H9 (cell line): Measurements from ENCODE around the gene THSD4. TPM values are rescaled to one million over a fixed set of nuclear protein-coding genes. Genes with fewer than 3 reads are reported as not detected.

ENCODE experiments used
- DNase-seq: peaks from one replicate; pipeline ENCODE4 v3.0.0-alpha.2; 2017
- H2AFZ ChIP-seq: one replicate; pipeline ENCODE4 v1.6.1; 2013; ENCODE audit warnings: mild to moderate bottlenecking, low read length, control low read depth, moderate library complexity
- H2AK5ac ChIP-seq: 2 replicates; pipeline ENCODE4 v1.6.1; 2013; ENCODE audit warnings: low read length, control low read depth, mixed read lengths; ENCODE audit not compliant: insufficient read length
- H2BK120ac ChIP-seq: one replicate; pipeline ENCODE4 v1.6.1; 2013; ENCODE audit warnings: low read depth, mild to moderate bottlenecking, low read length, control low read depth, inconsistent platforms; ENCODE audit not compliant: poor library complexity, severe bottlenecking
- H2BK12ac ChIP-seq: 2 replicates; pipeline ENCODE4 v1.6.1; 2013; ENCODE audit warnings: low read length, control low read depth, mixed read lengths, low read depth; ENCODE audit not compliant: insufficient read length
- H2BK15ac ChIP-seq: 2 replicates; pipeline ENCODE4 v1.6.1; 2013; ENCODE audit warnings: low read depth, low read length, control low read depth
- H2BK20ac ChIP-seq: one replicate; pipeline ENCODE4 v1.6.1; 2013; ENCODE audit warnings: low read depth, mild to moderate bottlenecking, low read length, control low read depth, inconsistent platforms; ENCODE audit not compliant: poor library complexity, severe bottlenecking
- H2BK5ac ChIP-seq: 2 replicates; pipeline ENCODE4 v1.6.1; 2013; ENCODE audit warnings: low read length, control low read depth, mixed read lengths; ENCODE audit not compliant: insufficient read length
- H3K14ac ChIP-seq: 2 replicates; pipeline ENCODE4 v1.6.1; 2013; ENCODE audit warnings: low read length, control low read depth; ENCODE audit not compliant: insufficient read depth
- H3K18ac ChIP-seq: 2 replicates; pipeline ENCODE4 v1.6.1; 2013; ENCODE audit warnings: low read depth, mild to moderate bottlenecking, mixed read lengths, low read length, control low read depth; ENCODE audit not compliant: insufficient read length
- H3K23ac ChIP-seq: 2 replicates; pipeline ENCODE4 v1.6.1; 2013; ENCODE audit warnings: low read length, control low read depth, mixed read lengths, low read depth; ENCODE audit not compliant: insufficient read length
- H3K23me2 ChIP-seq: 2 replicates; pipeline ENCODE4 v1.6.1; 2013; ENCODE audit warnings: low read depth, mild to moderate bottlenecking, mixed read lengths, low read length, control low read depth; ENCODE audit not compliant: insufficient read length, poor library complexity, severe bottlenecking
- H3K27ac ChIP-seq: 2 replicates; pipeline ENCODE4 v1.5.1; 2013; ENCODE audit warnings: low read length, control low read depth, mixed read lengths, low read depth; ENCODE audit not compliant: insufficient read length
- H3K27me3 ChIP-seq: 2 replicates; pipeline ENCODE4 v1.6.1; 2013; ENCODE audit warnings: low read length, control low read depth, inconsistent platforms; ENCODE audit not compliant: insufficient read depth
- H3K4ac ChIP-seq: 2 replicates; pipeline ENCODE4 v1.6.1; 2013; ENCODE audit warnings: low read depth, mild to moderate bottlenecking, control low read depth, inconsistent platforms, low read length, moderate library complexity
- H3K4me1 ChIP-seq: 2 replicates; pipeline ENCODE4 v1.6.1; 2013; ENCODE audit warnings: low read length, control low read depth, inconsistent platforms; ENCODE audit not compliant: insufficient read depth
- H3K4me2 ChIP-seq: 2 replicates; pipeline ENCODE4 v1.6.1; 2013; ENCODE audit warnings: low read length, control low read depth, mixed read lengths; ENCODE audit not compliant: insufficient read length, insufficient read depth
- H3K56ac ChIP-seq: 2 replicates; pipeline ENCODE4 v1.6.1; 2013; ENCODE audit warnings: low read depth, mild to moderate bottlenecking, mixed read lengths, low read length, control low read depth; ENCODE audit not compliant: insufficient read length
- H3K79me1 ChIP-seq: 2 replicates; pipeline ENCODE4 v1.6.1; 2013; ENCODE audit warnings: low read depth, mild to moderate bottlenecking, moderate library complexity, low read length, control low read depth, inconsistent platforms; ENCODE audit not compliant: insufficient read depth, poor library complexity, severe bottlenecking
- H3K79me2 ChIP-seq: 2 replicates; pipeline ENCODE4 v1.6.1; 2013; ENCODE audit warnings: low read length, control low read depth, inconsistent platforms; ENCODE audit not compliant: insufficient read depth
- H3K9ac ChIP-seq: 2 replicates; pipeline ENCODE4 v1.6.1; 2013; ENCODE audit warnings: low read length, control low read depth, mixed read lengths; ENCODE audit not compliant: insufficient read length; ENCODE audit errors: extremely low read depth
- H3K9me3 ChIP-seq: one replicate; pipeline ENCODE4 v1.6.1; 2013; ENCODE audit warnings: low read depth, low read length, inconsistent platforms; ENCODE audit not compliant: control insufficient read depth
- H3T11ph ChIP-seq: one replicate; pipeline ENCODE4 v1.6.1; 2013; ENCODE audit warnings: mild to moderate bottlenecking, low read length, control low read depth, inconsistent platforms
- H4K20me1 ChIP-seq: one replicate; pipeline ENCODE4 v1.6.1; 2013; ENCODE audit not compliant: control insufficient read depth, insufficient read length, insufficient read depth
- H4K5ac ChIP-seq: 2 replicates; pipeline ENCODE4 v1.6.1; 2013; ENCODE audit warnings: low read depth, mild to moderate bottlenecking, mixed read lengths, low read length, control low read depth; ENCODE audit not compliant: insufficient read length
- H4K8ac ChIP-seq: replicated peaks from 2 replicates; pipeline ENCODE4 v1.6.1; 2013; ENCODE audit warnings: low read length, control low read depth, mixed read lengths, low read depth; ENCODE audit not compliant: insufficient read length
- H4K91ac ChIP-seq: 2 replicates; pipeline ENCODE4 v1.6.1; 2013; ENCODE audit warnings: low read depth, mild to moderate bottlenecking, moderate library complexity, mixed read lengths, low read length, control low read depth; ENCODE audit not compliant: insufficient read length
- H3K27ac Mint-ChIP-seq, 3 experiments: 2 replicates in 2 of 3; 3 replicates in 1 of 3; pipeline ENCODE4 v1.8.0; 2020 to 2021; ENCODE audit warnings: mixed read lengths in 3 of 3, mild to moderate bottlenecking in 1 of 3, moderate library complexity in 1 of 3
- H3K27me3 Mint-ChIP-seq: 2 replicates; pipeline ENCODE4 v1.8.0; 2021; ENCODE audit warnings: low read depth, mild to moderate bottlenecking, moderate library complexity, mixed read lengths
- H3K36me3 Mint-ChIP-seq, 3 experiments: 2 replicates in 2 of 3; 3 replicates in 1 of 3; pipeline ENCODE4 v1.8.0; 2020 to 2021; ENCODE audit warnings: low read depth in 3 of 3, mixed read lengths in 3 of 3; ENCODE audit not compliant: insufficient read depth in 1 of 3
- H3K4me1 Mint-ChIP-seq, 2 experiments: 2 replicates each; pipeline ENCODE4 v1.8.0; 2020; ENCODE audit warnings: mixed read lengths in 2 of 2
- H3K4me3 Mint-ChIP-seq, 2 experiments: 2 replicates in 1 of 2; 3 replicates in 1 of 2; pipeline ENCODE4 v1.8.0; 2020 to 2021; ENCODE audit warnings: mild to moderate bottlenecking in 2 of 2, mixed read lengths in 2 of 2, moderate library complexity in 1 of 2
- H3K9me3 Mint-ChIP-seq, 2 experiments: 2 replicates in 1 of 2; 3 replicates in 1 of 2; pipeline ENCODE4 v1.8.0; 2020; ENCODE audit warnings: mild to moderate bottlenecking in 2 of 2, mixed read lengths in 2 of 2, moderate library complexity in 1 of 2
- CTCF ChIP-seq: fragments of 200-600 bp; sonication (generic); conservative IDR thresholded peaks from 3 replicates; pipeline ENCODE4 v1.8.0; 2021; ENCODE audit warnings: antibody characterized with exemption, mild to moderate bottlenecking
- WGBS: extraction: QIAGEN DNeasy Blood & Tissue Kit; methylation state at CpG from one replicate; pipeline ENCODE4 v1.1.7; 2013; ENCODE audit warnings: missing lambda C conversion rate, low lambda C conversion rate, mixed read lengths; ENCODE audit not compliant: insufficient read length; ENCODE audit errors: extremely low coverage; 5-methylcytosine and 5-hydroxymethylcytosine counted together
- total RNA-seq: library from RNA; stranded (reverse); gene quantifications from 2 replicates; pipeline ENCODE4 v1.2.1, GENCODE V29; 2021

The THSD4 gene
- total RNA-seq, 1 experiment from 2014 or later = 5.5 TPM

GRCh38 chr15:71807691-71808091, 692.4 kb downstream of the THSD4 start:
- H3K4me2 ChIP-seq = peak overlapping the region; percentile 59
- H3K27me3 ChIP-seq = no peaks in the 10 kb centered on the region
- no peaks in the 10 kb centered on the region for H3K9me3 Mint-ChIP-seq
- no peak overlapping the region for H2BK12ac ChIP-seq
- no peaks in the 10 kb centered on the region for H3K79me1 ChIP-seq
- H2BK5ac ChIP-seq = no peak overlapping the region
- no peaks in the 10 kb centered on the region for H3K23me2 ChIP-seq
- H3K14ac ChIP-seq = peak overlapping the region; percentile 48; the same call in 1 of the 2 replicates
- H4K8ac ChIP-seq = no peak overlapping the region
- H4K20me1 ChIP-seq = no peaks in the 10 kb centered on the region
- H3K27ac Mint-ChIP-seq = peak overlapping the region; percentile 54 to 90 (median 65); a peak in 4 of 7 replicates
- H3K18ac ChIP-seq = no peak overlapping the region
- no peak overlapping the region for H2AK5ac ChIP-seq
- peaks cover 41 to 53% of the 10 kb centered on the region in 2 experiments for H3K4me1 Mint-ChIP-seq
- no peaks in the 10 kb centered on the region for H3K9me3 ChIP-seq
- H3K56ac ChIP-seq = no peak overlapping the region
- H3T11ph ChIP-seq = no peak overlapping the region
- no peak for TF ChIP-seq CTCF
- WGBS = no CpG with 5 or more reads among the region's 4 CpGs
- no peak overlapping the region for H3K9ac ChIP-seq
- H4K91ac ChIP-seq = no peak overlapping the region
- H2AFZ ChIP-seq = no peak overlapping the region
- no peak overlapping the region for H2BK20ac ChIP-seq
- H3K27me3 Mint-ChIP-seq = peaks cover 4% of the 10 kb centered on the region
- H2BK120ac ChIP-seq = no peak overlapping the region
- H3K27ac ChIP-seq = no peak overlapping the region
- H3K4me3 Mint-ChIP-seq = peak overlapping the region; percentile 15 to 72; a peak in 4 of 5 replicates
- H3K4ac ChIP-seq = no peak overlapping the region
- no peak overlapping the region for H3K23ac ChIP-seq
- no peaks in the 10 kb centered on the region; a peak in 1 of 7 replicates for H3K36me3 Mint-ChIP-seq
- no peak overlapping the region for H4K5ac ChIP-seq
- H2BK15ac ChIP-seq = no peak overlapping the region
- H3K79me2 ChIP-seq = no peaks in the 10 kb centered on the region
- DNase-seq = no peak
- peaks cover 7% of the 10 kb centered on the region; the same call in 1 of the 2 replicates for H3K4me1 ChIP-seq
